ENCODE measurements around the gene INO80D. TPM values are rescaled to one million over a fixed set of nuclear protein-coding genes. Genes with fewer than 3 reads are reported as not detected.
"Not testable (repeated sequence)": the region's sequence is repeated elsewhere in the genome, so short reads cannot be mapped to it uniquely, and the experiment has no call there.

INO80D gene
- total RNA-seq, 1 experiment from 2014 or later, result 5.1 TPM

DNA sequence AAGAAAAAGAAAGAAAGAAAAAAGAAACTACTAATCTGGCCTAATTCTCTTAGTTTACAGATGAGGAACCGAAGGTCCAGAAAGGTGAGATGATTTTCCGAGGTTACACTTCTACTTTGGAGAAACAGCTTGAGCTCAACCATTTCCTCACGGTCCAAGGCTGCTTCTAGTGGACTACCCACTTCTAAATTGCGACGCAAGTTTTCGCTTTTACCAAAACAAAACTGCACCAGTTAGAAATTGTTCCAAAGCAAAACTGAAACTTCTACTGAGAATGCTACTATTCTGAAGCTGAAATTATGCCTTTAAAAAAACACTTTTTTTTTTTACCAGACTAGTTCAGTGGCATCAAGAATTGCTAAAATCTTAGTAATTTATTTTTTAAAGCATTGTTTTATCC, 101.6 kb downstream of the INO80D start:
- no peak for DNase-seq (ENCODE audit: low spot score)

DNA sequence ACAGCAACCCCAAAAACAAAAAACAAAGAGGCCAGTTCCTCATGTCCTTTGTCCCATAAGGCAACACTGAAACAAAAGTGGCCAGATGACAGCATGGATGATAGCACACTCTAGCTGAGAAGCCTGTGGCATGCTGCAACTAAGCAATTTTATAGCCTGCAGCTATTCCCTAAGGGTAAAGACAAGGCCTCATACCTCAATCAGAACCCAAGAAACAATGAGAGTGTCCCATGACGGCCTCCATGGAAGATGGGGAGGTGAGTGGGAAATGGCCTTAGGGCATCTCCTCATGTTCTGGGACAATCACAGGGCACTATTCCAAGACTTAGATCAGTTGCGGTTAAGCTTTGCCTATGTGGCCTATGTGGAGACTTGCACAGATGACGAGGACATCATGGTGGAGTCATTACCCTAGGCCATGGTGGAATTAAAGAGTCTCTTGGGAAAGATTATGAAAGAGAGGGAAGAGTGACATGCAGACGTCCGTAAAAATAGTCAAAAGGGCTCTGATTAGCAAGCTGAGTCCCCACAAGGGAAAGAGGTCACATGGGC, 103.1 kb downstream of the INO80D start:
- DNase-seq (ENCODE audit: low spot score), result no peak

DNA sequence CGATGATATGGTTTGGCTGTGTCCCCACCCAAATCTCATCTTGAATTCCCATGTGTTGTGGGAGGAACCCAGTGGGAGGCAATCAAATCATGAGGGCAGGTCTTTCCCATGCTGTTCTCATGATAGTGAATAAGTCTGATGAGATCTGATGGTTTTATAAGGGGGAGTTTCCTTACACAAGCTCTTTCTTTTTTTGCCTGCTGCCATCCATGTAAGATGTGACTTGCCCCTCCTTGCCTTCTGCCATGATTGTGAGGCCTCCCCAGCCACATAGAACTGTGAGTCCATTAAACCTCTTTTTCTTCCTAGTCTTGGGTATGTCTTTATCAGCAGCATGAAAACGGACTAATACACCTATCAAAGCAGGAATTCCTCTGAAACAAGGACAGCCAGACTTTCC, 107.2 kb downstream of the INO80D start:
- DNase-seq (ENCODE audit: low spot score), result not testable (repeated sequence)

DNA sequence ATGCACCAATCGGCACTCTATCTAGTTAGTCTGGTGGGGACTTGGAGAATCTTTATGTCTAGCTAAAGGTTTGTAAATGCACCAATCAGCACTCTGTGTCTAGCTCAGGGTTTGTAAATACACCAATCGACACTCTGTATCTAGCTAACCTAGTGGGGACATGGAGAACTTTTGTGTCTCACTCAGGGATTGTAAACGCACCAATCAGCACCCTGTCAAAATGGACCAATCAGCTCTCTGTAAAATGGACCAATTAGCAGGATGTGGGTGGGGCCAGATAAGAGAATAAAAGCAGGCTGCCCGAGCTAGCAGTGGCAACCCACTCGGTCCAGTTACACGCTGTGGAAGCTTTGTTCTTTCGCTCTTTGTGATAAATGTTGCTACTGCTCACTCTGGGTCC, 108.3 kb downstream of the INO80D start:
- not testable (repeated sequence) for DNase-seq (ENCODE audit: low spot score)

DNA sequence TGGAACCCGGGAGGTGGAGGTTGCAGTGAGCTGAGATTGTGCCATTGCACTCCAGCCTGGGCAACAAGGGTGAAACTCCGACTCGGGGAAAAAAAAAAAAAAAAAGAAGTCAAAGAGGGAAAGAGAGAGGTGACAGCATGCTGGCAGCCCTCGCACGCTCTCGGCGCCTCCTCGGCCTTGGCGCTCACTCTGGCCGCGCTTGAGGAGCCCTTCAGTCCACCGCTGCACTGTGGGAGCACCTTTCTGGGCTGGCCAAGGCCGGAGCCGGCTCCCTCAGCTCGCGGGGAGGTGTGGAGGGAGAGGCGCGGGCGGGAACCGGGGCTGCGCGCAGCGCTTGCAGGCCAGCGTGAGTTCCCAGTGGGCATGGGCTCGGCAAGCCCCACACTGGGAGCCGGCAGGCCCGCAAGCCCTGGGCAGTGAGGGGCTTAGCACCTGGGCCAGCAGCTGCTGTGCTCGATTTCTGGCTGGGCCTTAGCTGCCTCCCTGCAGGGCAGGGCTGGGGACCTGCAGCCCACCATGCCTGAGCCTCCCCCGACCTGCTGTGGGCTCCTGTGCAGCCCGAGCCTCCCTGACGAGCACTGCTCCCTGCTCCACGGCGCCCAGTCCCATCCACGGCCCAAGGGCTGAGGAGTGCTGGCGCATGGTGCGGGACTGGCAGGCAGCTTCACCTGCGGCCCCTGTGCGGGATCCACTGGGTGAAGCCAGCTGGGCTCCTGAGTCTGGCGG, 108.9 kb downstream of the INO80D start:
- not testable (repeated sequence) for DNase-seq (ENCODE audit: low spot score)

DNA sequence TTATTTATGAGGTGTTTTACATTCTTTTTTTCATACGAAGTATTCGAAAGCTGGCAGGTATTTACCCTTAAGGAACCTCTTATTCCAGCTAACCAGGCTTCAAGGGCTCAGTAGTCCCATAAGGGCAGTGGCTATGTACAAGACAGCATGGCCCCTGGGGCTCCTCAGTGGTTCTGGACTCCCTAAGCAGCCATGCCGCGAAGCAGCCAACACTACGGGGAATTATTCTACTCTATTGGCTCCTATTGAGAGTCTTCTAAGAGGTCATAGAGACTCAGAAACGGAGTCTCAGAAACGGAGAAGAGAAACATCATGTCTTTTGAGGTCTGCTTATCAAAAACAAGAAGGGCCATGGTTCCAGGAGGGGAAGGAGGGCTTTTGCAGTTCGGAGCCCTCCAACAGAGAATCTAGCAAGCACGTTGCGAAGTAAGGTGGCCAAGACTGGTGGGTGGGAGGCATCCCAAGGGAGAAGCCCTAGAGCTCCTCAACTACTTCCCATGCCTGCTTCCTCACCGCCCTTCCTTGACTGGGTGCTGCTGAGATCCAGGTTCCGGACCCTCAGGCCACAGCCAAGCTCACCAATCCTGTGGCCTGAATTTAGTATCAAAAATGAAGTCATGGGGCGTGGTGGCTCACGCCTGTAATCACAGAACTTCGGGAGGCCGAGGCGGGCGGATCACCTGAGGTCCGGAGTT, 109.7 kb downstream of the INO80D start:
- DNase-seq (ENCODE audit: low spot score), result no peak

DNA sequence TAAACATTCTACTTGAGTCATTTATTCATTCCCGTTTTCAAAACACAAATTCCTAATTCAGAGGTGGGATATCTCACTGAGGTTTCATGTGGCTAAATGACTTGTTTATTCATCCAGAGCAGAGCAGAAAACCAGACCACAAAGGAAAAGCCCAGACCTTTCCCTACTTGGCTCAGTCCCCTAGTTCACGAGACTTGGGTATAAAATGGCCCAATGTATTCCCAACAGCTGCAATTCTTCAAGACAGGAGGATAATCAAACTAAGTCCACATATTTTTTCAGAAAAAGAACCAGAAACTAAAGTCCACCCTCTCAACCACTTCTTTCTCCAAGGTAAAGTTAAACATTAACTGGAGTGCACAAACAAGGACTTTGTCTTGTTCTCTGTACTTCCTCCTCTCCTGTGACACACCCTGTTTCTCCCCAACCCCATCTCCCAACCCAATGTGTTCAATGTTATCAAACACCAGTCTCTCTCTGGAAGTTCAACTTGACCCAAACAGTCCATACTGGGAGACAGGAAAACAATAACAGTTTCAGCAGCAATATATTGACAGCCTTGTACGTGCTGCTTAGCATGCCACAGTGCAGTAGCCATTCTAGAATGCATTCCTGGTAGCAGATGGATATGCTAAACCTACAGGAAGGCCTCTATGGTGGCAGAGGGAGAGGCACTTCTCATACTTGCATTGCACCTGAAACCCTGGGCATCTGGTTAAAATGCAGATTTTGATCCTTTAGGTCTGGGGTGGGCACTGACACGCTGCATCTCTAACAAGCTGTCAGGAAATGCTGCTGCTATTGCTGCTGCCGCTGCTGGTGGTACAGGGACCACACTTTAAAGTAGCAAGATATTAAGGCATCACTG, 110.7 kb downstream of the INO80D start:
- peak; percentile 89 for DNase-seq (ENCODE audit: low spot score)

DNA sequence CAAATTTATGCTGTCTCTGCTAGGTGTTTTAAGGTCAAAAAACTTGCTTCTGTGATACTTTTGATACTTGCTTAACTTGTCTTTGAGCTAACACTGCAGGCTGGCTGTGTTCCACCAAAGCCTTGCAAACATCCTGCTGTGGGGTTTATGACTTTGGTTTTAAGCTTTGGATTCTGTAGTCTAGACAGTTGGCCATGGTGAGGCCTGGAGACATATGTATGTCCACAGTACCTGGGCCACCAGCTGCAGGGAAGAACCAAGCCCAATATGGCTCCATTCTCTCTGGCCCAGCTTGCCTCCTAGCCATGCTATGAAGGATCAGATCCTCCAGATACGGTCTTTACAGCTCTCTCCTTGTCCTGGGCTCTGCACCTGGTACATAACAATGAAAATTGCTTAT, 113.9 kb downstream of the INO80D start:
- peak; percentile 46 for DNase-seq (ENCODE audit: low spot score)

DNA sequence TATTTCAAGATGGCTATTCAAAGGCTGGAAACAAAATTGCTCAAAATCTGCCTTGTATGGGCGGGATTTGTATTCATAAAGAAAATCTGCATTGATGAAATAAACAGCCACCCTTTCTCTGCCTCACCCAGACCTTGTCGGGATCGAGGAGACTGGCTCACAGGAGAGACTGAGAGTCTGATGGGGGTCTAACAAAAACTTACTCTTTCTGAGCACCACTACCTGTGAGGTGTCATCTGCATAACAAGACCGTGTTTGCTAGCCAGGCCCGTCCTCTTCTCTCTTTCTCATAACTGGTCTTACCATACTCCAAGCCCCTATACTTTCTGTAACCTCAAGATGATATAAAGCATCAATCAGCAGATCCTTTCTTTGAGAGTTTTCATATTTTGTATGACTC, 115.6 kb downstream of the INO80D start:
- DNase-seq (ENCODE audit: low spot score), result no peak

DNA sequence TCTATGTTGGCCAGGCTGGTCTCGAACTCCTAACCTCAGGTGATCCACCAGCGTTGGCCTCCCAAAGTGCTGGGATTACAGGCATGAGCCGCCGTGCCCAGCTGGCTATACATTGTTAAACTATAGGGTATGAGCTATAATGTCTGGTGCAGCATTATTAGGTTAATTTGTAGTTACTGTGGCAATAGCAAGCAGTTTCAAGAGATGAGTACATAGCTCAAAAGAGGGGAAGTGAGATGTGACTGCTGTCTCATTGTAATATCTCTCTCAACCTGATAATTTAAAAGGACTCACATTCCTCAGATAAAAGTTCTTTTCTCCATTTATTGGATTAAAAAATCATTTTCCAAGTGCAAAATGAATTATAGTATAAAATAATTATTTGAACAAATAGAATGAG, 116.4 kb downstream of the INO80D start:
- DNase-seq (ENCODE audit: low spot score), result no peak

DNA sequence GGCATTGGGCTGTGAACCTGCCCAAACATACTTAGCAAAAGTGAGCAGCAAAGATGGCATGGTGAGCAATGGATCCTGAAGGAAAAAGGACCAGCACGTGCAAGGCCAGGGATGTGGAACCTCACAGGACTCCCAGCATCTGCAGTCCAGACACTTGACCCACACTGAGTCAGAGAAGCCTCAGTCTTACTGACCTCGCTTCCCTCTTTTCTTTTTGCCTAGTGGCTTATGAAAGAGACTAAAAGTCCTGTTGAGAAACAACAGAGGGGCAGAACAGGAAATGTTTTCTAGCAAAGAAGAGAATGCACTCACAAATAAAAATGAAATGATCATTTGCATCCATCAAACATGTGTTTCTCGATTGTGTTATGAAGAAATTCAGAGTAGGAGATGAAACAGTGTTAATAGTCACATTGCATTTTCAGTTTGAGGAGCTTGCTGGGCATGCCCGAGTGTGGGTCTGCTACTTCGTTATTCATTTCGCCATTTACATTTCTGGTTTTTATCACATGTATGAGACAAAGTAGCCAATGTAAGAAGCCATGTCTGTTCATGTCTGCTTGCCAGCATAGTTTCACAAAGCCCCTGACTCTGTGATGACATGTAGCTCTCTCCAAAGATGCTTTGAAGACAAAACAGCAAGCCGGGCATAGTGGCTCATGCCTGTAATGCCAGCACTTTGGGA, 118.4 kb downstream of the INO80D start:
- DNase-seq (ENCODE audit: low spot score), result no peak

DNA sequence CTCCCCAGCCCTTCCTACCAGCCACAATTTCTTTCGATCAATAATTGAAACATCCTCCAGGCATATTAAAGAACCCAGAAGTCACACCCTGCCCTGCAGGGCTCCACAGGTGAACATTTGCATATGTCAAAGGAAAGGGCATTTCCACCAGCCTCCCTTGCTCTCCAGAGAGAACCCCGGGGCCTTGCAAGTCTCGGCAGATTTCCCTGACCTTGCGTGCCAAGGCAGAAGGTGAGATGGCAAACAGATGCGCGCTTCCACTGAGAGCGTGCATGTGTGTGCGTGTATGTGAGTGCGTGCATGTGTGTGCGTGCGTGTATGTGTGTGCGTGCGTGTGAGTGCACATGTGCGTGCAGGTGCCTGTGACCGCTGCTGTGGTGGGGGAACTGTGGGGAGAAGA, 120.3 kb downstream of the INO80D start:
- DNase-seq (ENCODE audit: low spot score), result no peak

DNA sequence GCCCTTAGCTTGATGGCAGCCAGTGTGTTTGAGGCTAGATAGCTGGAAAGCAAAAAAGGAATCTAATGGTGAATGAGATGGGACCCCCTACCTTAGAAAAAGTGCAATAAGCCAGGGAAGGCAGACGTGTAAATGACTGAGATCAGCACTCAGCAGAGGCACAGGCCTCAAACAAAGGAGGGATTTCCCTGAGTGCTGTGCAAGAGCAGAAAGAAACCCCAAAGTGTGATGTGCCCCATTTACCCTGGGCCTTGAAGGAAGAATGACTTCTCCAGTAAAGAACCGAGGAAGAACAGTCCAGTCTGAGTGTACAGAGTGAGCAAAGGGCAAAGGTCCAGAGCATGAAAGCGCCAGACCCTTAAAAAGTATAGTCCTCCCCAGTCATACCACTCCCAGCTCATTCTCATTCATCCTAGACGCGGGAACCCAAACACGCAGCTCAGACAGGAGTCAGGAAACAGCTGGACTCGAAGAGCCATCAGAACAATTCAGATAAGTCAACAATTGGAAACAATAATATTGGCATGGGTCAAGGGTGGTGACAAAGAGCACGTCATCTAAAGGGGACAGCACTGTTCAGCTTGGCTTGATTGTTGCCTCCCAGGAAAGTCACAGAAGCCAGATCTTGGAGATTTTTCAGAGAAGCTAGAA, 121.7 kb downstream of the INO80D start:
- no peak for DNase-seq (ENCODE audit: low spot score)

DNA sequence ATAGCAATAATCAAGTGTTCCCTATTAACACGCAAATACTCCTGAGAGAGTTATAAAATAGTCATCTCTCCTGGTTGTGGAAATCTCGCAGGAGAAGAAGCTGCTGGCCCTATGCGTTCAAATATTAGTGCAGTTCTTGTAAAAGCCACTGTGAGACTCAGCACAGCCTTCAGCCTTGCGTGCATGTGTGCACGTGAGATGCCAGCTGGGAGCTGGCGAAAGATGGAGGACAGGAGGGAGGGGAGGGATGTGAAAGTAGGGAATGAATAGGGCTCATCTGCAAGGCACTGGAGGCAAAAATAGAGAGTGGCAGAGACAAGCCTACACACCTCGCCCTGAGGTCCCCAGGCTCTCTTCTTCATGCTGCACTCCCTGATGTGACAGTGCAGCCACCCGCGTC, 126.5 kb downstream of the INO80D start:
- no peak for DNase-seq (ENCODE audit: low spot score)

DNA sequence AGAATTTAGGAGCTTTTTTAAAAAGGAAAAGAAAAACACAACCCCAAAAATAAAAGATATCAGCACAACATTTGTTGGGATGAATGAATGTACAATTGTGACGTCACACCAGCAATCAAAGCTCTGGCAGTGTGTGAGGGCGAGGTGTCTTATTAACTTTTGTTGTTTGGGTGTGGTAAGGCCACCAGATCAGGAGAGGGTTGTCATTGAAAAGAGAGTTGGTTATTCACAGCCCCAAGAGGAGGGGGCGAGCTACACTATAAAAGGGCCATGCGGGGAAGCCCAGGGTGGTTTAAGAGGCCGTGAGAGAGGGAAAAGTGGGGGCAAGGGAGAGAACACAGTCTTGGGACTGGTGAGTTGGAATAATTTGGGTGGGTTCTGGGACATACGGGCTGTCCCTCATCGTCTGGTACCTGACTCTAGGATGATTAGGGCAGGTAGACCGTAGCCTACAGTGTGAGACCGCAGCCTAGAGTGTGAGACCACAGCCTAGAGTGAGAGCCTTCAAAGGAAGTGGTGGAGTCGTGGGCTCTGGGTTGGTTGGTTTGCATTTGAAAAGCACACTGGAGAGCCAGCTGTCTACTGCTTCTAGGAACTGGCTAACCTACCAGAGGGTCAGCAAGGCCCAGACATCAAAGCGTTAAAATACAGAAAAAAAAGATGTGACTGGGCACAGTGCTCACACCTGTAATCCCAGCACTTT, 128.4 kb downstream of the INO80D start:
- no peak for DNase-seq (ENCODE audit: low spot score)

DNA sequence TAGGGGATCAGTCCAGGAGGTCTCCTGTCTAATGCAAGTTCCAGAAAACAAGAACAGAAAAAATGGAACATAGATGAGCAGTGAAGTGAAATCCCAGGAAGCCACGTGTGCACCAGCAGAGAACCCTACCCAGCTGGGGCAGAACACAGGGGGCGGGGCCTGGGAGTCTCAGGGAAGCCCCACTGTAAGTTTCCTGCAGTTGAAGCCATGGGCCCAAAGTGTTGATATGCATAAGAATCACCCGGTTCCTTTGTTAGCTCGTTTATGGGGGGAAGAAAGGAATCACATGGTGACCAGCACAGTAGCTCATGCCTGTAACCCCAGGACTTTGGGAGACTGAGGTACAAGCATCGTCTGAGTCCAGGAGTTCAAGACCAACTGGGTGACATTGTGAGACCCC, 131.3 kb downstream of the INO80D start:
- DNase-seq (ENCODE audit: low spot score), result no peak

DNA sequence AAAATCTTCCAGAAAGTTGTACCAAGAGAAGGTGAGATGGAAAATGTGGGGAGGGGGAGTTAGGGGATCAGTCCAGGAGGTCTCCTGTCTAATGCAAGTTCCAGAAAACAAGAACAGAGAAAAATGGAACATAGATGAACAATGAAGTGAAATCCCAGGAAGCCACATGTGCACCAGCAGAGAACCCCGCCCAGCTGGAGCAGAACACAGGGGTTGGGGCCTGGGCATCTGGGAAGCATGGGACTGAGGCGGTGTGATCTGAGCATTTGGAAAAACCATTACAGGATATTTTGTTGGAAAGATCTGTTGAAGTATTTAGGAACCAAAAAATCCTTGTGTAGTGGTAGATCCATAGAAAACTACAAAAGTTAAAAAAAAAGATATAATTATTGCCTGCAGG, 133.7 kb downstream of the INO80D start:
- DNase-seq (ENCODE audit: low spot score), result no peak

DNA sequence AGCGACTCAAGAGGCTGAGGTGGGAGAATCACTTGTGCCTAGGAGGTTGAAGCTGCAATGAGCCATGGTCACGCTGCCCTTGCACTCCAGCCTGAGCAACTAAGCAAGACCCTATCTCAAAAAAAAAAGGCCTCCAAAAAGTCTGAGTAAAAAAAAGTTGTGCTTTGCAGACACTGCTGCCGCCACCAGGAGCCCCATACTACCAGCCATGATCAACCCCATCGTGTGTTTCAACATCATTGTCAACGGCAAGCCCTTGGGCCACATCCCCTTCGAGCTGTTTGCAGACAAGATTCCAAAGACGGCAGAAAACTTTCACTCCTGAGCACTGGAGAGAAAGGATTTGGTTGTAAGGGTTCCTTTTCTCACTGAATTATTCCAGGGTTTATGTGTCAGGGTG, 137.1 kb downstream of the INO80D start:
- no peak for DNase-seq (ENCODE audit: low spot score)

DNA sequence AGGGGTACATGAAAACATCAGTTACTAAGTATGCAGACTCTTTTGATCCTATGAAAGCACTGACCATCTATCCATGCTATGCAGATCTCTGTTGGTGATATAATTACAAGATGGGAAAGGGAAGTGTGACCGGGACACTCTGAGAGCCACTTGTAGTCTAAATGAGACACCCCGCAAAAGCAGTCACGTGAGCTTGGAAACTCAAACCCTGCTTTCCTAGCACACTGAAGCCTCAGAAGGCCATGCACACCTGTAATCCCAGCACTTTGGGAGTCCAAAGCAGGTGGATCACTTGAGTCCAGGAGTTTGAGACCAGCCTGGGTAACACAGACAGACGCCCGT, 137.5 kb downstream of the INO80D start:
- DNase-seq (ENCODE audit: low spot score), result no peak

Measured in HT-29 (cell line).